HG03280 (cell line): Measurements from ENCODE around the gene TCEAL9.
"Not testable (repeated sequence)": the region's sequence is repeated elsewhere in the genome, so short reads cannot be mapped to it uniquely, and the experiment has no call there.

Source experiments
- ATAC-seq: cut with Tn5 transposase; IDR thresholded peaks from one replicate; pipeline ENCODE4 v1.9.1; 2021; ENCODE audit warnings: mild to moderate bottlenecking, moderate library complexity; ENCODE audit not compliant: unreplicated experiment

Gene TCEAL9

GRCh38 chrX:103372886-103373285, 16.6 kb downstream of the TCEAL9 start:
- ATAC-seq: no peak

- no peak for ATAC-seq
Measured at GRCh38 chrX:103373581-103373980, 17.3 kb downstream of the TCEAL9 start.

GRCh38 chrX:103376118-103376978, 20.0 kb downstream of the TCEAL9 start, which contains the start of gene BEX3:
BEX3 (plus strand) TSS chrX:103376538; CDS start chrX:103377522, 984 bp downstream.
- no peak for ATAC-seq

GRCh38 chrX:103376979-103377324, 20.6 kb downstream of the TCEAL9 start:
- ATAC-seq: no peak

GRCh38 chrX:103378990-103379389, 22.7 kb downstream of the TCEAL9 start:
- ATAC-seq: no peak

- ATAC-seq: no peak
Measured at GRCh38 chrX:103382877-103383276, 26.6 kb downstream of the TCEAL9 start.

- no peak for ATAC-seq
Measured at GRCh38 chrX:103384672-103385071, 28.4 kb downstream of the TCEAL9 start.

- ATAC-seq: not testable (repeated sequence)
Measured at GRCh38 chrX:103385283-103385830, 29.1 kb downstream of the TCEAL9 start.

- ATAC-seq: no peak
Measured at GRCh38 chrX:103386332-103386731, 30.0 kb downstream of the TCEAL9 start.

- ATAC-seq: no peak
Measured at GRCh38 chrX:103393487-103393886, 37.2 kb downstream of the TCEAL9 start.

GRCh38 chrX:103396186-103396585, 39.9 kb downstream of the TCEAL9 start:
- no peak for ATAC-seq

GRCh38 chrX:103396660-103397059, 40.4 kb downstream of the TCEAL9 start:
- ATAC-seq: no peak

- no peak for ATAC-seq
Measured at GRCh38 chrX:103397707-103398106, 41.4 kb downstream of the TCEAL9 start.

GRCh38 chrX:103398421-103398864, 42.1 kb downstream of the TCEAL9 start:
- no peak for ATAC-seq

GRCh38 chrX:103399744-103400143, 43.4 kb downstream of the TCEAL9 start:
- ATAC-seq: no peak

- ATAC-seq: no peak
Measured at GRCh38 chrX:103400931-103401330, 44.6 kb downstream of the TCEAL9 start.

GRCh38 chrX:103404231-103405008, 48.1 kb downstream of the TCEAL9 start:
- ATAC-seq: peak; percentile 94

- ATAC-seq: no peak
Measured at GRCh38 chrX:103405009-103405333, 48.7 kb downstream of the TCEAL9 start.

- ATAC-seq: no peak
Measured at GRCh38 chrX:103406256-103406655, 50.0 kb downstream of the TCEAL9 start.

GRCh38 chrX:103407776-103408175, 51.5 kb downstream of the TCEAL9 start:
- no peak for ATAC-seq
